GM21515 (cell line): ENCODE data around the gene COL6A5.

Experiments
- ATAC-seq: cut with Tn5 transposase; IDR thresholded peaks from one replicate; pipeline ENCODE4 v1.9.1; 2021; ENCODE audit not compliant: unreplicated experiment

Gene COL6A5

DNA sequence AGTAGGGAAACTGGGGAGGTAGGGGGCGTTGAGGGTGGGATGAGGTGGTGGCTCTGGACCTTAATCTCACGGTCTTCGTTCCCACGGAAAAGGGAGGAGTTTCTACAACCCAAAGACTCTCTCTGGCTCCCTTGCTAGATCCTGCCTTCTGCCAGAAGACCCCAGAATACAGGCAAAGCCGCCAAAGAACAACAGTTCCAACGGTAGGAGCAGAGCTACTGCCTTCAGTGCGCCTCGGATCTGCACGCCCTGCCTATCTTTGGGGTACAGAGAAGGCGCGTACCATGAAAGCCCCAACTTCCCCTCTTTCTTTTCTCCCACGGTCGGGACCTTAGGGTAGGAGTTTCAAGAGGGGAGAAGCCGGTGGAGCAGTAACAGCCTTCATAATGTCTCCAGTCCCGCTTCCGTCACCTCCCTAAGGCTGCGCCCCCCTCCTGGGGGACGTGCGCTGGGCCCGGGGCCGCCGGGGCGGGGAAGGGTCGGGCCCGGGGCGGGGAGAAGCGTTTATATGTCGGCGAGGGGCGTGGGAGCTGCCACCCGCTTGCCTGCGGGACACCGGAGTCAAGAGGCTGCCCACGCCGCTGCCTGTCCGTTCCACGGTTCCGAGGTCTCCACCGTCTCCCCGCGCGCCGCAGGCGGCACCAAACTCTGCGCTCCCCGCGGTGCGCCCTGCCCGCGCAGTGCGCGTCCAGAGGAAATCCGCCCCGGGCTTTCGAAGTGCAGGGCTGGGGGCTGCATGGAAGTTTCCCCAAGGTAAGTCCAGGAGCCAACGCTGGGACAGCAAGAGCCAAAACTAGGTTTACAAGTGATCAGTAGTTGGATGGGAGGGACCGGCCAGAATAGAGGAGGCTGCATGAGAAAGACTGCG is 171.4 kb downstream of the COL6A5 start, which contains the start of gene COL6A6:
Gene COL6A6 (plus strand): TSS at position 533 of the 868 bp plus-strand sequence. CDS start 43,188 bp downstream, outside the sequence.
- no peak for ATAC-seq

DNA sequence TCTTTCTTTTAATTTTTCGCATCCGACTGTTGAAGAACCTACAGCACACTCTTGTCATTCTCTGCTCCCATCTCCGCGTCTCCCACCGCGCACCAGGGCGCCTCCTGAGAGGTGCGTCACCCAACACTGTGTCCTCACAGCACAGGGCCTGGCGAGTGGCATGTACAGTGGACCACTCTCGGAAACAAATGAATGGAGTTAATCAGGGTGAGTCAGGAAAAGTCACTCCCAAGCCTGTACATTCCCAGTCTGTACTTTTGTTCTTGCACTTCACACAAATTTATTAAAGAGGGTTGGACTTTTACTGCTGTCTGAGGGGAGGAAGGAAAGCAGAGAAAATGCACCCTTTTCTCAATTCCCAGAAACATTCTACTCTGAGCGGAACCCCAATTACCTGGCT is 172.1 kb downstream of the COL6A5 start:
- ATAC-seq: no peak

DNA sequence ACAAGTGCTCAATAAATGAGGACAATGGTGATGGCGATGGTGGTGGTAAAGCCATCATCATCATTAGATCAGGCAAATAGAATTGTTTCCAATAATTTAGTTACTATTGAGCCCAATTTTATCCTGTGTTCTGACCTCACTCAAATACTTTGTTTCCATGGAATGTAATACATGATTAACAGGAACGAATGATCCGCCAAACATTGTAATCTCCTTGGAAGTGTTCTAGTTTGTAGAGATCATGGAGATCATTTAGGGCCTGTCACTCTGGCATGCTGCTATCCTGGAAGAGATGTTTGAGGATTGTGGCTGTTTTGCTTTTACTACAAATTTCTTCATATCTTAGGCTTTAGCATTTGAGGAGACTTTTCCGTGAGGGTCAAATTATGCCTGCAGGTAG is 174.3 kb downstream of the COL6A5 start:
- ATAC-seq: no peak

DNA sequence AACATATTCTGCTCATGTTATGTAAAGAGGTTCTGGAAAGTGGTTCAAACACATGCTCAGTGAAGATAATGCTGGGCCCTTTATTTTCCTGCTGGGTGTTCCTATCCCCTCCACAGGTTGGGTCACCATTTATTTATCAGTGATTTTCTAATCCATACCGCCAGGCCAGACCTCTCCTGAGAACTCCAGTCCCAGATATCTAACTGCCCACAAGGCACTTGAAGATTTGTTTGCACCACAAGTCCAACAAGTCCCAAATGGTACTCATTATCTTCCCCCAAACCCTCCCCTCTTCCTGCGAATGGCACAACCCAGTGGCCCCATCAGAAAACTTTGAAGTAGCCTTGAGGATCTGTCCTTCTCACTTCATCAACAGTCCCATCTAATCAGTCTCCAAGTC is 176.9 kb downstream of the COL6A5 start:
- no peak for ATAC-seq

DNA sequence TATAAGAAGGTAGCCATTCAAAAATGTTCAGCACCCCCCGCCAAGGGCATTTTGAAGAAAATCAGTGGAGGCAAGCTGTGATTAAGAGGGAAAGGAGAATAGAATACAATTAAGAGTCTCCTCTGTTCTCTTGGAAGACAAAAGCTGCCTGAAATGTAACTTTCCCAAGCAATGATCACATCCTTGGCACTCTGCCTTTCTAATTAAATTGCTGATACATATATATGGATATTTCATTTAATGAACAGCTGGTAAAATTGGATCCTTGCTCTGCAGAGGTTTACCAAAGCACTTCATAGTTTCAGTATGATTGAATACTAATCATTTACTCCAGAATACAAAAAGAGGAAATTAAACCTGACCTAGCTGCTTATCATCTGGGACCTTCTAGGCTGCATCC is 182.0 kb downstream of the COL6A5 start:
- no peak for ATAC-seq

DNA sequence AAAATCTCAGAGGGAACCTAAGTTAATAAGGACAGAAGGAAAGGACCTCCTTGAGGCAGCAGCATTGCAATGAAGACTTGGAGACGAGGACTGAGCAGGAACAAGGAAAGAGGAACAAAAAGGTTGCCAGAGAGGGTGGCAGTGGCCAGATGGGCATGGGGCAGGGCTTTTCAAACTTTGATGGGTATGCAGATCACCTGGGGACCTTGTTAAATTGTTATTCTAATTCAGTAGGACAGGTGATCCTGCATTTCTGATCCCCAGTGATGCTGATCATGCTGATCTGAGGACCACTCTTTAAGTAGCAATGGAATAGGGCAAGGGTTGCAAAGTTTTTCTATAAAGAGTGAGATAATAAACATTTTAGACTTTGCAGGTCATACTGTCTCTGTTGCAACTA is 182.6 kb downstream of the COL6A5 start:
- ATAC-seq: no peak

DNA sequence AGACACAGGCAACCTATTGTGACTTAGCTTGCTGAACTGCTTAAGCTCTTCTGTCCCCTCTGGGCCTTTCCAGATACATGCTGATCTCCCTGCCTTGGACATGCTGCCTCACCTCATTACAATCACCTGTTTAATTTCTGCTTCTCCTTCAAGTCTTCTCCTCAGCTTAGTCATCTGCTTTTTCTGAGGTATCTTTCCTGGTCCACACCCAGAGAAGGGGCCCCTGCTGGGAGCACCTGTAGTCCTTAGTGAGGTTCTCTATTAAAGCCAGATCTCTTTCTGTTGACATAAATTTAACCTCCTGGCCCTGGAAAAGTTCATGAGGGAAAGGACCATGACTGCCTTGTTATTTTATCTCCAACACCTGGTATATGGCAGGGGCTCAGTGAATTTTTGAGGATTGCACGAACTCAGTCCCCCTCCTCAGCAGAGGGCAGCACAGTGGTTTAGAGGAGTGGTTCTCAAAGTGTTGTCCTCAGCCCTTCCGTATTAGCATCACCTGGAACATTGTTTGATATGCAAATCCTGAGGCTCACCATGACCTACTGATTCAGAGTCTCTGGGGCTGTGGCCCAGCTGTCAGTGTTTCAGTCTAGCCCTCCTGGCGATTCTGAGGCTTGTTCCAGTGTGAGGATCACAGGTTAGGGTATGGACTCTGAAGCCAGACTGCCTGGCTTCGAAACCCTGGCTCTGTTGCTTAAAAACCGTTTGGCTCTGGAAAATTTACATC is 184.2 kb downstream of the COL6A5 start:
- no peak for ATAC-seq

DNA sequence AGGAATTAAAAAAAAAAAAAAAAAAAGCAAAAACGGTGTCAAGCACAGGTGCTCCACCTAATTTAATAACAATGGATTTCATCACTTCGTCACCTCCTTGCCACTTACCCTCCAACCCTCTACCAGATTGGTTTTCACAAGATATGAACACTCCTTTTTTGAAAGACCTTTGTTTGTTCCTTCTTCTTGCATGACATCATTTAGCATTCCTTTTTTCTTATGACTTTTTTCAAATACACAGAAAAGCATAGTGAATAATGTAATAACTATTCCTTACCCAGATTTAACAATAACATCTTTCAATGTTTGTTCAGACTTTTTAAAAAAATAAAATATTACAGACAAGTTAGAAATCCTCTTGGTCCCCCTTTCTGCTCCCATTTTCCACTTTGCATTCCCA is 187.8 kb downstream of the COL6A5 start:
- no peak for ATAC-seq
